HG03378 (cell line): ENCODE measurements around the gene LRSAM1.

Source experiments
- ATAC-seq: cut with Tn5 transposase; IDR thresholded peaks from one replicate; pipeline ENCODE4 v1.9.1; 2021; ENCODE audit warnings: mild to moderate bottlenecking, moderate library complexity; ENCODE audit not compliant: unreplicated experiment

The LRSAM1 gene

DNA sequence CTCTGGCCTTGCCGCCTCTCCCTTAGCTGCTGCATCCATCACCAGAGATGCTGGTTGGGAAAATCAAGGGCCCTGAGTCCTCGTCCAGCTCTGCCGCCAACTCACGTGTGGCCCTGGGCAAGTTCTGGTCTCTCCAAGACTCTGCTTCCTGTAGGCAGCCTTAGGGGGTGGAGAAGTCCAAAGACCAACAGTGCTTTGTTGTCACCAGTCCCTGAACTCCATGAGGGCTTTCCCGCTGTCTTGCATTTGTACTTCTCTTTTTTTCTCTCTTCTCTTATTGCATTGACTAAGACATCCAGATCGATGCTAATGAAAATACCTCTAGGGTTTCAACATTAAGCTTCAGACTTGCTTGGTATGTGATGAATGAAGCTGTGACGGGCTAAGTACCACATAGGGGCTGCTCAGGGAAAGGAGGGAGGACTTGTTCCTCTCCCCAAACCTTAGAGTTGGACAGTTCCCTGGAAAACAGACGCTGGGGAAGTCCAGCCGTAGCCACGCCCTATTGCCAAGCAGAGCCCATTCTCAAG, 97.1 kb downstream of the LRSAM1 start:
- ATAC-seq, result no peak

DNA sequence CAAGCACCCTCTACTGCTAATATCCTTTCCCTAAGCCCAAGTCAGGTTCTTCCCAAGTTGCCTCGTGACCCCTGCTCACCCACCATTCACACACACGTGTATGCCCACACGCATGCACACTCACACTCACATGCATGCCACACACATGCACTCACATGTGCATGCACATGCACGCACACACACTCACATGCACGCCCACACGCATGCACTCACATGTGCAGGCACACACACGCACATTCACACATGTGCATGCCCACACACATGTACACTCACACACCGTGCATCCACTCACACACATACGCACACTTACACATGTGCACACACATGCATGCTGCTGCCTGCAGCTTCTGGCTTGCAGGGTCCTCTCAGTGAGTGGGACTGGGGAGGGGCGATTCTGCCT, 97.9 kb downstream of the LRSAM1 start:
- ATAC-seq, result no peak

DNA sequence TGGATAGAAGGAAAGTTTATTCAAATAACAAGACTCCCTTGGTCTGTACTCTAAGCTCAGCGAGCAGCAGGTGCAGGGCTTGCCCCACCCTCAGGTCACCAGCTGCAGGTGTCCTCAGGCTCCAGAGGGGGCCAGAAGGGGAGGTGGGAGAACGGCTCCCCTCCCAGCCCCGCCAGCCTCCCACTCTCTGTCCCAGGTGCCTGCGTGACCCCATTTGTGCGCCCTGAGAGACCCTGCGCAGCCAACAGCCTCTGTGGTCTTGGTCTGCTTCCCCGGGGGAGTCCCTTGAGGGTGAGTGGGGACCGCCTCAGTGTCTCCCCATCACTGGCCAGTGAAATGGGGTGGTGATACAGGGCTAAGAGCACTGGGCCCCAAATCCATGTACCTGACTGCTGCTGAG, 98.4 kb downstream of the LRSAM1 start:
- ATAC-seq, result no peak

DNA sequence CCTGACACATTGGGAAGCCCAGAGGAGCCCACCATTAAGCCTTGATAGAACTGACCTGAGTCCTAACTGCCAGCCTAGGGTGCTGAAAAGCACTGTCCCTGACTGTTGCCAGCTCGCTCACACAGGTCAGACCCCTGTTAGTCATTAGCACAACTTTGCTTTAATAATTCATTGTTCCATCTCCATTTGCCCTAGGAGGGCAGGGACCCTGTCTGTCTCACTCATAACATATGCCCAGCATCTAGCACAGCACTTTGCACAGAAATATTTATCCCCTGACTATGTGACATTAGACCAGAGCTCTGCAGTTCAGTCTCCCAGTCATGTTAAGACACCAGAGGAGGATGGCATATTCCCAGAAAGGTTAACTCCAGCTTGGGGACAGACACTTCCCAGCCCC, 99.0 kb downstream of the LRSAM1 start:
- no peak for ATAC-seq

DNA sequence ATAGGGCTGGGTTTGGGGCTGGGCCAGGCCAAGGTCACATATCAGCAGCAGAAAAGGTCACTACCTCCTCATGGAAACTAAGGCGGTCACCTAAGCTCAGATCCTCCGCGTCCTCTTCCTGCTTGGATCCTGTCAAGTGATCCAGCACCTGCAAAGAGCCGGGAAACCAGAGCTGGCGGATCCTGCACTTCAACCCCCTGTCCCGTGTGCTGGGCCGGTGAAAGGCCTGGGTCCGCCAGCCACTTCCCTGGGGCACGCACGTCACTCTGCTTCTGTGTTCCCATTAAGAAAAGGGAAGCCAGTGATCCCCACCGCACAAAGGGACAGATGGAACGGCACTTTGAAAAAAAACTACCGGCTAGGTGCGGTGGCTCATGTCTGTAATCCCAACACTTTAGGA, 99.4 kb downstream of the LRSAM1 start:
- ATAC-seq, result no peak
